Measurements from ENCODE around the gene SYT7. TPM values are rescaled to one million over a fixed set of nuclear protein-coding genes. Genes with fewer than 3 reads are reported as not detected.

The SYT7 gene
- total RNA-seq, 2 experiments from 2014 or later = not detected

GRCh38 chr11:61539831-61540357 is 41.0 kb downstream of the SYT7 start:
- Mint-ChIP-seq H3K36me3 (no peaks in the 10 kb centered on the region), H3K4me3 (no peak overlapping the region), H3K27ac (no peak overlapping the region), H3K9me3 (ENCODE audit: low read depth) (no peaks in the 10 kb centered on the region), H3K27me3 (peaks cover 8% of the 10 kb centered on the region), H3K4me1 (no peaks in the 10 kb centered on the region)
- CTCF ChIA-PET = interaction anchor here (0.6 to 1.6 kb wide), 4 partner anchors 23 to 1162 kb away, joined by 3 to 4 read pairs (median 3); no protein-coding TSS in a partner anchor
- ATAC-seq = no peak
- no peak for DNase-seq

GRCh38 chr11:61539006-61539405 is 41.9 kb downstream of the SYT7 start:
- ATAC-seq = no peak
- Mint-ChIP-seq H3K9me3 (ENCODE audit: low read depth) (no peaks in the 10 kb centered on the region), H3K36me3 (no peaks in the 10 kb centered on the region), H3K27me3 (peaks cover 8% of the 10 kb centered on the region), H3K27ac (no peak overlapping the region), H3K4me3 (no peak overlapping the region), H3K4me1 (no peaks in the 10 kb centered on the region)
- DNase-seq = no peak
- CTCF ChIA-PET = interaction anchor here (0.6 to 1.4 kb wide), 3 partner anchors 22 to 1163 kb away, joined by 3 read pairs; no protein-coding TSS in a partner anchor

- no peaks in the 10 kb centered on the region for H3K36me3 Mint-ChIP-seq
- no peak overlapping the region for H3K4me3 Mint-ChIP-seq
- CTCF ChIA-PET = no interaction called here
- H3K27me3 Mint-ChIP-seq = peaks cover 8% of the 10 kb centered on the region
- ATAC-seq (no peak), DNase-seq (no peak)
- H3K9me3 Mint-ChIP-seq (ENCODE audit: low read depth) = no peaks in the 10 kb centered on the region
- no peaks in the 10 kb centered on the region for H3K4me1 Mint-ChIP-seq
- no peak overlapping the region for H3K27ac Mint-ChIP-seq
Measured at GRCh38 chr11:61538636-61538961, 42.3 kb downstream of the SYT7 start.

- Mint-ChIP-seq H3K9me3 (ENCODE audit: low read depth) (no peaks in the 10 kb centered on the region), H3K27me3 (peaks cover 8% of the 10 kb centered on the region), H3K4me3 (no peak overlapping the region), H3K36me3 (no peaks in the 10 kb centered on the region), H3K4me1 (no peaks in the 10 kb centered on the region), H3K27ac (no peak overlapping the region)
- CTCF ChIA-PET = interaction anchor here (0.7 to 1.1 kb wide), 2 partner anchors 11 to 109 kb away, joined by 3 read pairs; no protein-coding TSS in a partner anchor
- ATAC-seq = no peak
- DNase-seq = no peak
Measured at GRCh38 chr11:61537326-61537725, 43.5 kb downstream of the SYT7 start.

- CTCF ChIA-PET = interaction anchor here (0.7 to 1.1 kb wide), 2 partner anchors 11 to 109 kb away, joined by 3 read pairs; no protein-coding TSS in a partner anchor
- H3K27me3 Mint-ChIP-seq = peaks cover 8% of the 10 kb centered on the region
Measured at GRCh38 chr11:61536676-61537270, 44.1 kb downstream of the SYT7 start.

GRCh38 chr11:61535998-61536675 is 44.7 kb downstream of the SYT7 start:
- no peak overlapping the region for H3K27ac Mint-ChIP-seq
- H3K4me1 Mint-ChIP-seq = no peaks in the 10 kb centered on the region
- DNase-seq (no peak), ATAC-seq (no peak)
- CTCF ChIA-PET = interaction anchor here (1.1 kb wide), 1 partner anchor 10 kb away, joined by 3 read pairs; no protein-coding TSS in a partner anchor
- peaks cover 8% of the 10 kb centered on the region for H3K27me3 Mint-ChIP-seq
- H3K36me3 Mint-ChIP-seq = no peaks in the 10 kb centered on the region
- no peak overlapping the region for H3K4me3 Mint-ChIP-seq
- no peaks in the 10 kb centered on the region for H3K9me3 Mint-ChIP-seq (ENCODE audit: low read depth)

More at GRCh38 chr11:61536676-61537270, 44.1 kb downstream of the SYT7 start:
- H3K36me3 Mint-ChIP-seq = no peaks in the 10 kb centered on the region
- H3K9me3 Mint-ChIP-seq (ENCODE audit: low read depth) = no peaks in the 10 kb centered on the region
- ATAC-seq (no peak), DNase-seq (no peak)
- H3K4me3 Mint-ChIP-seq = no peak overlapping the region
- no peak overlapping the region for H3K27ac Mint-ChIP-seq
- no peaks in the 10 kb centered on the region for H3K4me1 Mint-ChIP-seq

- Mint-ChIP-seq H3K27me3 (peaks cover 8% of the 10 kb centered on the region), H3K27ac (no peak overlapping the region), H3K4me1 (no peaks in the 10 kb centered on the region), H3K36me3 (no peaks in the 10 kb centered on the region), H3K4me3 (no peak overlapping the region), H3K9me3 (ENCODE audit: low read depth) (no peaks in the 10 kb centered on the region)
- DNase-seq (no peak), ATAC-seq (no peak)
- CTCF ChIA-PET = no interaction called here
Measured at GRCh38 chr11:61534933-61535839, 45.7 kb downstream of the SYT7 start.

- Mint-ChIP-seq H3K4me1 (no peaks in the 10 kb centered on the region), H3K27ac (no peak overlapping the region), H3K36me3 (no peaks in the 10 kb centered on the region), H3K27me3 (peaks cover 4% of the 10 kb centered on the region), H3K4me3 (no peak overlapping the region), H3K9me3 (ENCODE audit: low read depth) (no peaks in the 10 kb centered on the region)
- CTCF ChIA-PET = no interaction called here
- no peak for DNase-seq
- ATAC-seq = no peak
Measured at GRCh38 chr11:61534025-61534932, 46.6 kb downstream of the SYT7 start.

GRCh38 chr11:61533401-61533800 is 47.5 kb downstream of the SYT7 start:
- ATAC-seq = no peak
- no peaks in the 10 kb centered on the region for H3K36me3 Mint-ChIP-seq
- no peak overlapping the region for H3K27ac Mint-ChIP-seq
- no peak overlapping the region for H3K4me3 Mint-ChIP-seq
- H3K27me3 Mint-ChIP-seq = no peaks in the 10 kb centered on the region
- H3K4me1 Mint-ChIP-seq = no peaks in the 10 kb centered on the region
- no peaks in the 10 kb centered on the region for H3K9me3 Mint-ChIP-seq (ENCODE audit: low read depth)
- DNase-seq = no peak
- CTCF ChIA-PET = interaction anchor here (2.9 kb wide), 1 partner anchor 87 kb away, joined by 10 read pairs; no protein-coding TSS in a partner anchor

- ATAC-seq = no peak
- no peak overlapping the region for H3K27ac Mint-ChIP-seq
- CTCF ChIA-PET = interaction anchor here (1.7 to 2.9 kb wide), 2 partner anchors 12 to 87 kb away, joined by 5 to 10 read pairs; no protein-coding TSS in a partner anchor
- no peak overlapping the region for H3K4me3 Mint-ChIP-seq
- no peaks in the 10 kb centered on the region for H3K27me3 Mint-ChIP-seq
- no peaks in the 10 kb centered on the region for H3K9me3 Mint-ChIP-seq (ENCODE audit: low read depth)
- H3K36me3 Mint-ChIP-seq = no peaks in the 10 kb centered on the region
- DNase-seq = no peak
- no peaks in the 10 kb centered on the region for H3K4me1 Mint-ChIP-seq
Measured at GRCh38 chr11:61533039-61533375, 47.9 kb downstream of the SYT7 start.

- CTCF ChIA-PET = interaction anchor here (0.7 to 3.5 kb wide), 15 partner anchors 9 to 252 kb away, joined by 3 to 20 read pairs (median 5); no protein-coding TSS in a partner anchor
- Mint-ChIP-seq H3K36me3 (no peaks in the 10 kb centered on the region), H3K9me3 (ENCODE audit: low read depth) (no peaks in the 10 kb centered on the region), H3K4me3 (no peak overlapping the region), H3K27ac (no peak overlapping the region), H3K27me3 (peaks cover 4% of the 10 kb centered on the region), H3K4me1 (no peaks in the 10 kb centered on the region)
- ATAC-seq = peak; percentile 73
- DNase-seq = peak; percentile 49
Measured at GRCh38 chr11:61532134-61533038, 48.5 kb downstream of the SYT7 start.

GRCh38 chr11:61531044-61531443 is 49.8 kb downstream of the SYT7 start:
- Mint-ChIP-seq H3K9me3 (ENCODE audit: low read depth) (no peaks in the 10 kb centered on the region), H3K36me3 (no peaks in the 10 kb centered on the region), H3K27ac (no peak overlapping the region), H3K27me3 (peaks cover 8% of the 10 kb centered on the region), H3K4me1 (no peaks in the 10 kb centered on the region), H3K4me3 (no peak overlapping the region)
- ATAC-seq (no peak), DNase-seq (no peak)
- CTCF ChIA-PET = interaction anchor here (0.7 to 3.5 kb wide), 8 partner anchors 12 to 277 kb away, joined by 3 to 20 read pairs (median 4); no protein-coding TSS in a partner anchor

Measured in activated CD8-positive, alpha-beta memory T cell treated with anti-CD3 and anti-CD28 coated beads, Interleukin-2, amount 10 ng/mL, durations not matched to agents 7 days and 5 days (primary cell).